Fibroblast of skin of right biceps (primary cell): ENCODE measurements around the gene CRYBG2.

Experiments used
- DNase-seq: peaks from one replicate; pipeline ENCODE4 v3.0.0-alpha.2; 2013

Gene CRYBG2

DNA sequence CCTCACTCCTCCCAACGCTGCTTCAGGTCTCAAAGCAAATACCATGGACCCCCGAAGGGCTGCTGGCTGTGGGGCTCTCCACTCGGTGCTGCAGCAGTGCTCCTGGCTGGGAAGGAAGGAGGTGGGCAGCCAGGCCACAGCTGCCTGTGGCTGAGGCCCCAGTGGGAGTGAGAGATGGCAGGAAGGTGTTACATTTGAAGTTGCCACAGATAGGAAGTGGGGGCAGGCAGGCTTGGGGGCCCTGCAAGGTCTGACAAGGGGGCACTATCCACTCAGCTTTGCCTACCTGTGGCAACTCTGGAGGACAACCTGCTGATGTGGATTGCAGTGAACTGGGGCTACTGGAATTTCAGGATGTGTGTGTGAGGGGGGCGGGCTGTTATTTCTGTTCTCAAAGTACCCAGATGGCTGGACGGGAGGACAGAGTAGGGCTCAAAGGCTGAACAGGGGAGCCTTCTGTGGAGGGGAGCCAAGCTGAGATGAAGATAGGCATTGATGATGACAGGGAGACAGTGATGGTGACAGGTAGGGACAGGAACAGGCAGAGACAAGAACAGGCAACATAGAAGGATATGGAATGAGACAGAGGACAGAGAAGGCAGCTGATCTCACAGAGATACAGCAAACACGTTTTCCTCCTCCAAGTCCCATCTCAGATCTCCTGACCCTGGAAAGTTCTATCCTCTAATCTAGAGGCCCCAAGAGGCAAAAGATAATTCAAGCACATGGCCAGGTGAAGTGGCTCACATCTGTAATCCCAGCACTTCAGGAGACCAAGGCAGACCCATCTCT lies 16.9 kb upstream of the CRYBG2 start:
- no peak for DNase-seq

DNA sequence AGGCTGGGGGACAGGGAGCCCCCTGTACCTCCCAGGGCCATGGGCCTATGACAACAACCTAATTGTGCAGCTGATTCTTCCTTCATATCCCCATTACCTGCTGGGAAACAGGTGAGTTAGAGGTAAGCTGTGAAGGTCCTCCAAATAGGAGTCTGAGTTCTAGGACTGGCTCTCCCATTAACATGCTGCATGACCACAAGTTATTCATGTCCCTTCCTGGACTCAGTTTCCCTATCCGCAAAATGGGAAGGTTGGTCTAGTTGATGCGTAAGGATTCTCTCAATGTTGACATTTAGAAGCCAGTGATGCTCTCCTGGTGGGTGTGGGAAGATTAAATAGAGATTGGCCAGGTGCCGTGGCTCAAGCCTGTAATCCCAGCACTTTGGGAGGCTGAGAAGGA lies 14.6 kb upstream of the CRYBG2 start:
- DNase-seq = no peak

DNA sequence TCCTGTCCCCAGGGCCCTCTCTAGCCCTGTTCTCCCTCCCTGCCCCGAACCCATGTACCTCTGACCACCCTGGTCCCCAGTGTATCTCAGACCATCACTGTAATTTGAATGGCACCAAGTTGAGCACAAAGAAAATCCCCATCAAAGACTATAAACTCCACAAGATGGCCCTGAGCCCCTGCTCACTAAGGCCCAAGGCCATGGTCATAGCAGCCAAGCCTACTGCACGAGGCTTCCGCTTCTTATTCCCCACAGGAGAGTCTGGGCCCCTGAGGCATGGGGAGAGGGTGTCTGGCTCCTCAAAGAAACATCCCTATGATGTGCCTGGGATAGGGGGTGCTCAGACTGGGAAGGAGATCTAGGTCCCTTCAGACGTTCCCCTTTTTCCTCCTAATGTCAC lies 14.1 kb upstream of the CRYBG2 start:
- DNase-seq = no peak

DNA sequence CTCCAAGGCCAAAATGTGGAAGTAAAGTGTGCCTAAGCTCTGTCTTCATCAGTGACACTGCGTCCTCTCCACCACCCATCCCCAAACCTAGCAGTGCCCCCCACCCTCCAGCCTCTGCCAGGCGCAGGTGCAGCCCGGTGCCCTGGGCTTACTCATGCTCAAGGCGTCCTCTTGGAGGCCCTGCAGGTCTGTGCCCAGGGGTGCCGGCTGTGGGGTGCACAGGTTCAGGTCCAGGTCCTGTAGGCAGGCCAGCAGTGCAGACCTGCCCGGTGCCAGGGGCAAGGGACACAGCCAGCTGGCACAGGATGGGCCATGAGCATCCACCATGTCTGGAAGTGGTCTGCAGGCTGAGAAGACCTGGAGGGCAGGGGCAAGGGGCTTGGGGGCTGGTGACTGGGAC lies 13.5 kb upstream of the CRYBG2 start:
- DNase-seq = no peak

DNA sequence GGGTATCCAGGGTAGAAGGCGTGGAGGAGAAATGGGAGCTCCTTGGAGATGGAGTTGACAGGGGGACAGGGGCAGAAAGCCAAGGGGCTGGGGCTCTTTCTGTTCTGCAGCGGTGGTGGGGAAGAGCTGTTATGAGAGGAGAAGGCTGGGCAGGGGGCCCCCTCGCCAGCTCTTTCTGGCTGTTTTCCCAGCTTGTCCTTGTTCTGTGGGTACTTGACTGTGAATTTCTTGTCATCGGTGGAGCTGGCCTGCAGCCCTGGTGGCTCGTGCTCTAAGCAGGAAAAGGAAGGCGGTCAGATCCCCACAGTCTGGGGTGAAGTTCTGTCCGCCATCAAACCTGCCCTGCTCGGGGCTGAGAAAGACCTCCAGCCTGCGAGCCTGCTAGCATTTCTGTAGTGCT lies 11.0 kb upstream of the CRYBG2 start:
- DNase-seq = no peak

DNA sequence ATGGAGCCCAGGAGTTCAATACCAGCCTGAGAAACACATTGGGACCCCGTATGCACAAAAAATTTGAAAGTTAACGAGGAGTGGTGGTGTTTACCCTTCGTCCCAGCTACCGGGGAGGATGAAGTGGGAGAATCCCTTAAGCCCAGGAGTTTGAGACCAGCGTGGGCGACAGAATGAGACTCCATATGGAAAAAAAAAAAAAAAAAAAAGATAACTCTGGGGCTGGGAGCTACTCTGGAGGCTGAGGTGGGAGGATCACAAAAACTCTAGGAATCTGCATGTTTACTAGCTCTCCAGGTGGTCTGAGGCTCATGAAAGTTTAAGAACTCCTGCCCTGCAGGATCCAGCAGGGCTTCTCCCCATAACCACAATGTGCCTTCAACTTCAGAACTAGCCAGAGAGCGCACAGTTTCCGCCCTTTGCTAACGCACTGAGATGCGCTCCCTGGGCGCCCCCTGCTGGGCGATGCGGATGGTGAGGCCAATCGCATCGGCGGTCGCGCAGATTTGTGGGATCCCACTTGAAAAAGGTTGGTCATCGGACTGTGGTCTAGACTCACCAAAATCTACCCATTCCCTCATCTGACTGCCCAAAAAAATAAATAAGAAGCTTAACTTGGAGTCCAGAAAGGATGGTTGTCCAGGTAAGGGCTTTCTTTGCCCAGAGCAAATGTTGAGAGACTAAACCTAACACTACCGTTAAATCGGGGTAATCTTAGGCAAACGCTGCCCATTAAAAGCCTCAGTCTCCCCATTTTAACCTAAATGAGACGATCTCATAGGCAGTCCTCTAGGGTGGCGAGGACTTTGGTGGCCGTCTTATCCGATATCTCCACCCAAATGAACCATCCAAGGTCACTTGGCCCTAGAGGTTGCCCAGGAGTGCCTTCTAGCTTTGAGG lies 9.9 kb upstream of the CRYBG2 start:
- peak; percentile 65 for DNase-seq

DNA sequence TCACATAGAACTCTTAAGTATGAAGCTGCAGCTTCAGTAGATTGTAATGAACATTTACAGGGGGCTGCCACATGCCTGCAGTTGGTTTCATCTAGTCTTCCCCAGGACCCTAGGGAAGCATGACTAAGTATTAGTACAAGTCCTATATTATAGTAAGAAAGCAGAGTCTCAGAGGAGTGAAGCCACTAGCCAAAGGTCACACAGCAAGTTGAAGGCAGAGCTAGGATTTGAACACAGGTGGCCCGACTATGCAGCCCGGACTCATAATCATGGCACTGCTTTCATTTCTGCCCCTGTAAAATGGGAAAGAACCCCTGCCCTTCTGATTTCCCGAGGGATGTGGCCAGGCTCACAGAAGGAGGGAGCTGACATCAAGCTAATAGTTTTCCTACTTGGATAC lies 8.4 kb upstream of the CRYBG2 start:
- no peak for DNase-seq

DNA sequence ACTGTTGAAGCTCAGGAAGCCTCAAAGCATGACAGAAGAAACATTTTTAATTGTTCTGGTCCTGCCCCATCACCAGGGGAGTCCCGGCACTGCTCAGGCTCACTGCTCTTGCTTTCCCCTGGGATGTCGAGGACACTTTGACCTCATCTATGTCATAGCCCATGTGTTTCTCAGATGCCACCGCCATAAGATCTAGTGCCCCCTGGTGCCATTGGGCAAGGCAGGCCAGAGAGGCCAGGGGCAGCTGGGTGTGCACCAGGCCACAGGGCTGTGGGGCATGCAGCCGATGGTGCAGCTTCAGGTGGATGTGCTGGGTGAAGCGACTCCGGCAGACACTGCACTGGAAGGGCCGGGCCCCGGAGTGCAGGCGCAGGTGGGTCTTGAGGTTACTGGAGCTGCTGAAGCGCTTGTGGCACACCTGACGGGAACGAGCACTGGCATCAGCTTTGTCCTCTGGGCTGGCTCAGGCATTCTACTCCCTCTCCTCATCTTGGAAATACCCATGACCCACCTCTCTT lies 7.7 kb upstream of the CRYBG2 start:
- no peak for DNase-seq

DNA sequence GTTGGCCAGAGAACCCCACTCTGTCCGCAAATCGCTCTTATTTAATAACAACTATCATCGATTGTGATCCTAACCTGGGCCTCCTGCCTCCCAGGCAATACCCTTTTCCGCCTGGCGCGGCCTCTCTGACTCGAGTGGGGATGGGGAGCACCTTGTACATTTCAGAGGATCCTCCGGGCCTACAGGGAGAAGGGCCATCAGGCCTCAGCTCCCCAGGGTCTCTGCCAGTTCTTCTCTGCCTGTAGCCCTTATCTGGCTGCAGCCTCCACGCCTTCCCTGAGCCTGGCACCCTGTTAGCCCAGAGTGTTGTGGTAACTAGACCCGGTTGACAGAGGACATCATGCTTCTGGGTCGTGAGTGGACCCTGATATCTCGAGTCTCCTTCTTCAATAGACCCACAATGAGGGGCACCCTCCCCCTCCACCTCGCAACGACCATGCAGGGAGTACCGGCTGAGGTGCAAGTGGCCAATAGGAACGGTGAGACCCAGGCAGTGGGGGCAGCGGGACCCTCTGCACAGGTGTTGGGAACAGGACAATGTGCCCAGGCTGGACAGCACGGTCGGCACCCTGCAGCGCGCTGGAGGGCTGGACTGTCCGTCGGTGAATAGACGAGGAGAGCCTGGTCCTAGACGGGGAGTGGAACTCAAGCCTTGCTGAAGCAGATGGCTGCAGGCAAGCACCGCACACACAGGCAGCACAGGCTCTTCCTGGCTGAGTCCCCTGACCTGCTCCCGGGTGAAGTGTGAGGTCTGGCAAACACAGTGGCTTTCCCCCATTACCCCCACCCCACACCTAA lies 7.1 kb upstream of the CRYBG2 start:
- DNase-seq = no peak

DNA sequence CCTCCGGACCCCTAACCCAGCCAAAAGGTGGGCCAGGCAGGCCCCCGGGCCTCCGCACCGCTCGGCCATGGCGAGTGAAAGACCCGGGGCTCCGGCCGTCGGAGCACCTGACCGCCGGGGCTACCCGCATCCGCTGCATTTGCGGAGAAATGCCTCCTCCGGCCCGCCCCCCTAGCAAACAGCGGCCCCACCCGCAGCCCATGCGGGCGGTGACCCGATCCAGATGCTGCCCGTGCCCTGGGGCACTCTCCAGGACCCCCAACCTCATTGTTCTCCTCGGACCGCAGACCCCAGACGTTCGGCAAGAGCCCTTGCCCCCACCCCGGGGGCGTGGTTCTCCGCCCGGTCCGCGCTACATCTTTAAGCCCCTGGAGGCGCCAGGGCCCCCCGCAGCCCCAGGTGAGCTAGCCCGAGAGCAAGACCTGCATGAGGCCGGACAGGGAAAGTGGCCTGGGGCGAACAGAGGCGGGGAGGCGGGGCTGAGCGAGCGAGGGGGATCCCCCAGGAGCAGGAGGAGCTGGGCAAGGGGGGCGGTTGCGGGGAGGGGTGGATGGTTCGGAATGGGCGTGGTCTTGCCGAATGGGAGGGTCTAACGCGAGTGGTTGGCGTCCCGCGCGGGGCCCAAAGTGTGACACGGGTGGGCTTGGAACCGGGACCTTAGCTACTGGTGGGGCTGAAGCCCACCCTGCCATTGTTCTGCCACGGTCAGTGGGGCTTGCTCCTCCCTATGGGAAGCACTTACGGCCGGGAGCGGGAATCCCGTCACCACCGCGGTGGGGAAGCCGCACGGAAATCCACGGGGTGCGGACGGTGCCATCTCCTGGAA lies 6.3 kb upstream of the CRYBG2 start:
- no peak for DNase-seq

DNA sequence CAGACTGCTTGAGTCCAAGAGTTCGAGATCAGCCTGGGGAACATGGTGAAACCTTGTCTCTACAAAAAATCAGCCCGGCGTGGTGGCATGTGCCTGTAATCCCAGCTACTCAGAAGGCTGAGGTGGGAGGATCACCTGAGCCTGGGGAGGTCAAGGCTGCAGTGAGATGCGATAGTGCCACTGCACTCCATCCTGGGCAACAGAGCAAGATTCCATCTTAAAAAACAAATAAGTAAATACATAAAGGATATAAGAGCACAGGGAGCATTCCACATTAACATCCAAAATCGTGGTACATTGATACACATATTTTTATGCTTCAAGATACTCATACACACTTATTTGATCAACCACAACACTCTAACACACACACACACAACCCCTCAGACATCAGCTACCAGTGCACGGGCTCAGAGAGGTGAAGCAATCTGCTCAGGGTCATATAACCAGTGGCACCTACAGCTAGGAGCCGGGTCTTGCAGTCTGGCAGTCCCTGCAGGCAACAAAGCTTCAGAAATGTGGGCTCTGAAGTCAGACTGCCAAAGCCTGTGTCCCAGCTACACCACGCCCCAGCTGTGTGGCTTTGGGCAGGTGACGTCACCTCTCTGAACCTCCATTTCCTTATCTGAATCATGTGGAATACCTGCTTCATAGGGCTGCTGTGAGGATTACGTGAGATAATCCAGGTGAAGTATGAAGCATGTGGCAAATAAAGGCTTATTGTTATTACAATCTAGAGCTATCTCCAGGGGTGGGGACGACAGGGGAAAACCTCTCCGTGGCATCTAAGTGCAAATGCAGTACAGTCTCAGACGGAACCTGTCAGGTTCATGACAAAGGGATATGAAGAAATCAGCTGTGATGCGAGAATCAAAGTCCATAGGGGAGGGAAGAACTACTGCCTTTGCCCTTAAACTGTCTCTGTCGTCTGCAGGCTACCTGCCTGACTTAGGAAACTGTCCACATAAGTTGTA lies 4.8 kb upstream of the CRYBG2 start:
- DNase-seq = no peak

DNA sequence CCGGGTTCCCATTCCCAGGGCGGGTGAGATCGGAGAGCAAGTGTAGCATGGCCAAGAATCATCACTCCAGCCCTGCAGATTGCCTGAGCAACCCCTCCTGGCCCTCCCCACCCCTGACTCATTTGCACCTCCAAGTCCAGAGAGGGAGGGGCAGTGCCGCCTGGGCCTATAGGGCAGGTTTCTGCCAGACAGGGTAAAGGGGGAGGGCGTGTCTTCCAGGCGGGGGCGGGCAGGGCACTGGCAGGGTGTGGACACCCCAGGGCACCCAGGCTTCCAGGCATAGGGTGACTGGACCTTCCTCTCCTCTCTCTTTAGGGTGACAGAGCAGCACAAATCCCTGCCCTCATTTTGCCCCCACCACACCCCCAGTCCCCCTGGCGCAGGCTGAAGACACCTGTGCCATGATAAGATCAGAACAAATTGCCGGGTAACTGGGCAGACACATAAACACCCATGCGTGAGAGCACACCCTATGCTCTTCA lies 3.2 kb upstream of the CRYBG2 start:
- DNase-seq = no peak

DNA sequence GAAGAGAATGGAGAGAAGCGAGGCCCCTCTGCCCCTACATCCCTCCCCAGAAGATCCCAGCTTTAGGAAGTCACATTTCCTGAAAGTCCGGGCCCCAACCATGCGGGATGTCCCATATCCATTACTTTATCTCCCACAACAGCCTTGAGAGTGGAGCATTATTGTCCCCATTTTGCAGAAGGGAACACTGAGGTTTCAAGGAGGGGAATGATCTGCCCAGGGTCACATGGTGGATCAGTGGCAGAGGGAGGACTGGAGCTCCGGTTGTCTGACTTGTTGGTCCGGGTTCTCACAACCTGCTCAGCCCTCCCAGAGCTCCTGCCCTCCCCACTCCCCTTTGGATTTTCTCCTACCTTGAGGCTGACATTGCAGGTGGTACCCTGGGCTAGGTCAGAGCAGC lies 2.2 kb upstream of the CRYBG2 start:
- DNase-seq = no peak

DNA sequence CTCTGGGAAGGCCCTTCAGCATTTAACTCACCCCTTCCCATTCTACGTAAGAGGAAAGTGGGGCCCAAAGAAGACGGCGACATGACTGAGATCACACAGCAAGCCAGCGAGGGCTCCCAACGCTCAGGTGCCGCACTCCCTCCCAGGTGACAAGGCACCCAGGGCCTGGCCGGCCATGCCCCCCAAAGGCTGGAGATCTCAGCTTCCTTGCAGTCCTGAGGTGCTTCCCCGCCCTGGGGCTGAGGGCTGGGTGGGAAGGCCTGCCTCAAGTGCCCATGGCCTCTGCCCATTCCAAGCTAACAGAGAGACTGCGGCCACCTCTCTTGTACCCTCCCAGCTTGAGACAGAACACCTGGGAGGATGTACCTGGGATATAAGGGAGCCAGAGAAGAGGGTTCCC lies 1.0 kb upstream of the CRYBG2 start:
- no peak for DNase-seq

DNA sequence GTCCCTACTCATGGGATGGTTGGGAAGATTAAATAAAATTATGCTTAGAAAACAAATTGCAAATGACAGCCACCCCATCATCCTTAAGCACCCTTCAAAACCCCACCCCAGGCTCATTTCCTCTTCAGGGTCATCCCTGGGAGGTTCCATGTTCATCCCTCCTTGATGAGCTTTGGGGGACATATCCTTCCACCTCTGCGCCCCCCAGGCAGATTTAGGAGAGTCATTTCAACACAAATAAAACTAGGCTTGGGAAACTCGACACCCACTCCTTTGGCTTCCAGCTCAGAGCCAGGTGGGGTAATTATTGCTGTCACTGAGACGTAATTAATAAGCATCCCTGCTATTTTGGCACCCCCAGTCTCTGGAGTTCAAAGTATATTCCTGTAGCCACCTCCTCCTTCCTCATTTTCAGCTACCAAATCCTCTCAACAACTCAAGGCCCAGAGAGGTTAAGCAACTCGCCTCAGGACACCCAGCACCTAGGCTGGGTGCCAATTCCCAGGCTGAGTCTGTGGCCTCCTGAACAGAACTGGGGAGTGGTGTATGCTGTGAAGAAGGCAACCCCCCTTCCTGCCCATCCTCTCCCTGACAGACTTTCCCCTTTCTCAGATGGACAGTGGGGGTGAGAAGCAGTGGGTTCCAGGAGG lies 595 bp downstream of the CRYBG2 start:
- no peak for DNase-seq

DNA sequence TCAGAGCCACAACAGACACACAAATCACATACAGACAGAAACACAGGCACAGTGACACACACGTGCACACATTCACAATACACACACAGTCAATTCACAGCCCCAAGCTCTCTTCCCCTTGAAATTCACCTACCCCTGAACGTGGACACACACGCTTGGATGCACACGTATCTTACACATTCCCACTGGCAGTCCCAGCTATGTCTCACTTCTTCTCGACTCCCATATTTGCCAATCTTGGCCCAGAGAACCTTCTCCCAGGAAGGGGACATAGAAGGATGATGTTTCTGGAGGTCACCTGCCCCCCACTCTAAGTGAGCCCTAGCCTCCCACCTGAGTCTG lies 1.6 kb downstream of the CRYBG2 start:
- DNase-seq = peak; percentile 24

DNA sequence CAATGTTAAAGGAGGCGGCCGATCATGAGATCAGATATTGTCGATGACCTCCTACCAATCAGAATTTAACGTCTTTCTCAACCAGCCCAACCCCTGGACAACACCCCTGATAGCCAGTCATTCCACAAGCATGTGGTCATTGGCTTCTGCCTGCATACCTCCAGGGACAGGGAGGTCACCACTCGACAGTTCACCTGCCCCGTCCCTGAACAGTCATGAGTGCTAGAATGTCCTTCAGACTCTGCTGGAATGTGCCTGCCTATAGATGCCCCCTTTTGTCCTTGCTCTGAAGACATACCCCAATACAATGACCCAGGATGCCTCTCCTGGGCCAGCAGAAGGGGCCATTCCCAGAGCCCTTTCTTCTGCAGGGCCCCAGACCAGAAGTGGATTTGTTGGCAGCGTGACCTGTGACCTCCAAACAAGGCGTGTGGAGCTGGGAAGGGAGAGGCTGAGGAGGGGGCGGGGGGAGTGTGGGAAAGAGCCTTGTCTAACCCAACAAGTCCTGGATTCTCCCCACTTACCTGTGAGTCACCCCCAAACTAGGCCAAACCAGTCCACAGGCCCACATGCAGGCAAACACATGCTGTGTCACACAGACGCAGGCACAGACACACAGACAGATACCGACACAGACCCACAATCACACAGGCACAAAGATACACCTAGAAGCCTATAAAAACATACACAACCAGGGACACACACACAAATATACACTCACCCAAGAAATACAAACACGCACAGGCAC lies 2.2 kb downstream of the CRYBG2 start:
- DNase-seq = peak; percentile 54

DNA sequence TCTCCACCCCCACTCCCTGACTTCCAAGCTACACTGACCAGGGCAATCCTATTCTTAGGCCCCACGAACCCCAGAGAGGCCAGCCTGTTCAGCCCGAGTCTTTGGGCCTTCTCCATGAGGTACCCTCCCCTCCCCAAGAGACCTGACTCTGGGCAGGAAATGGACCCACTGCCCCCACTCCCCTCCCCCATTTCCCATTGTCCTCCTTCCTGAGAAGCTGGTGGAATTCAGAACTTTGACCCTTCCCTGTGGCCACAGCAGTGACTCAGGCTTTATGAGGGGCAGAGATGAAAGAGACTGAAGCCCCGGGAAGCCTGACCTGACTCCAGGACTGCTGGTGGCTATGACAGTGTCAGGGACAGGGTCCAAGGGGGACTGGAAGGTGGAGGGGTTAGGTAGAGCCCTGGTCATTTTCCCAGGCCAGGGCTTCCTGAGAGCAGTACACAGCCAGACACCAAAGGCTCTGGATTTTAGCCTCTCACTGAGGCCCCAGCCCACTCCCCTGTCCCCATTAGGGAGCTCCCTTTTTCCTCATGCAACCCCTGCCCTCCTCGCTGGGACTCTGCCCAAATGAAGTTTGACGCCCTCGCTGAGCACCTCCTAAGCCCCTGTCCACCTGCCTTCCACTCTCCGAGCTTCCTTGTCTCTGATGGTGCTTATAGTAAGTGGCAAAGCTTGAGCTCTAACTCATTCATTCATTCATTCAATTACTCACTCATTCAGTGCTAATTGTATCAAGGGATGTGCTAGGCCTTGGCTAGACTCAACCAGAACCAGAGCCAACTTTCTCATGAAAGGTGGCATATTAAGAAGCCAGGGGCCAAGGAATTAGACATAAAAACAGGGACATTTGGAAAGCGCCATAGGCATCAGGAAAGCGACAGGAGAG lies 3.0 kb downstream of the CRYBG2 start:
- DNase-seq = peak; percentile 11

DNA sequence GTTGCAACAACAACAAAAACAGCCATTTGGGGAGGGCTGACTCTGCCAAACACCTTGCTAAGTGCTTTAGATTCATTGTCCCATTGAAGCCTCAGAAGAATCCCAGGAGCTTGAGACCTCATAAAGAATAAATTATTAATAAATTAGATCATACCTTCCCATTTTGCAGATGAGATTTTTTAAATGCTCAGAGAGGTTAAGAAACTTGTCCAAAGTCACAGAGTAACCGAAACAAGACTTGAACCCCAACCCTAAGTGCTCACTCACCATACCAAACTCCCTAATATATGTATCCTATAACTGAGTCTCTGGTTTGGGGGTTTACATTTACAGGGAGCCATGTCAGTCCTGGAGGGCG lies 3.6 kb downstream of the CRYBG2 start:
- no peak for DNase-seq
